C4-2B (cell line): ENCODE data around the gene C10orf71.

ENCODE experiments used
- ZFX ChIP-seq: fragments of 450-650 bp; IDR thresholded peaks from 2 replicates; pipeline ENCODE4 v1.6.1; 2017
- TF ChIP-seq, protein P1 (sequence below): fragments of 450-650 bp; conservative IDR thresholded peaks from 2 replicates; pipeline ENCODE4 v1.5.1; 2017; ENCODE audit warnings: mild to moderate bottlenecking

DNA sequence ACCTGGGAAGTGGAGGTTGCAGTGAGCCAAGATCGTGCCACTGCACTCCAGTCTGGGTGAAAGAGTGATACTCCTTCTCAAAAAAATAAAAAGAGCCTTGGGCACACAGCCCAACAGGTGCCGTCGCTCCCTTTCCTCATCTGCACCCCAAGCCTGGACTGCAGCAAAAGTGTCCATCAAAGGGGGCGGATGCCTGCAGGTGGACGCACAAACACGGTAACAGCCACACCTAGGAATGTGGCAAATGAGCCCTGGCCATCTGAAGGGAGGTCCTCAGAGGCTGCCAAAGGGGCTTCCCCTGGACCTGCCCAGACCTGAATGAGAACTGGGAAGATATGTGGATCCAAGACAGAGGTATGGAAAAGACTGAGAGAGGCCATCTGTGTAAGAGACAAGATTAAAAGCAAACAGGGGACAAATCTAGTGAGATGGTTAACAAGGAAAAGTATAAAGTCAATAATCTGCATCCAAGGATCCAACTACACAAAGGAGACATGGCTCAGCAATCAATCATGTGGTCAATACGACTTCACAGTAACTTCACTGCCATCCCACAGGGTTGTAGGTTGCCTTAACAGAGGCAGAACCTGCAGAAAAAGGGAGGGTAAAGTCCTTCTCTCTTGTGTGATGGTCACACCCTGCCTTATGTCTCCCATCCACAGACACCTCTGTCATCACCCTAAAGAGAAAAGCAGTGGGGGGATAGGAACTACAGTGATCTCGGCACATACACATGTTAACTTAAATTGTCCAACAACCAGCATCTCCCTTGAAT is 71.5 kb downstream of the C10orf71 start:
- TF ChIP-seq, protein P1, sequence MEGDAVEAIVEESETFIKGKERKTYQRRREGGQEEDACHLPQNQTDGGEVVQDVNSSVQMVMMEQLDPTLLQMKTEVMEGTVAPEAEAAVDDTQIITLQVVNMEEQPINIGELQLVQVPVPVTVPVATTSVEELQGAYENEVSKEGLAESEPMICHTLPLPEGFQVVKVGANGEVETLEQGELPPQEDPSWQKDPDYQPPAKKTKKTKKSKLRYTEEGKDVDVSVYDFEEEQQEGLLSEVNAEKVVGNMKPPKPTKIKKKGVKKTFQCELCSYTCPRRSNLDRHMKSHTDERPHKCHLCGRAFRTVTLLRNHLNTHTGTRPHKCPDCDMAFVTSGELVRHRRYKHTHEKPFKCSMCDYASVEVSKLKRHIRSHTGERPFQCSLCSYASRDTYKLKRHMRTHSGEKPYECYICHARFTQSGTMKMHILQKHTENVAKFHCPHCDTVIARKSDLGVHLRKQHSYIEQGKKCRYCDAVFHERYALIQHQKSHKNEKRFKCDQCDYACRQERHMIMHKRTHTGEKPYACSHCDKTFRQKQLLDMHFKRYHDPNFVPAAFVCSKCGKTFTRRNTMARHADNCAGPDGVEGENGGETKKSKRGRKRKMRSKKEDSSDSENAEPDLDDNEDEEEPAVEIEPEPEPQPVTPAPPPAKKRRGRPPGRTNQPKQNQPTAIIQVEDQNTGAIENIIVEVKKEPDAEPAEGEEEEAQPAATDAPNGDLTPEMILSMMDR, result no peak
- no peak for TF ChIP-seq ZFX
